K562 (cell line): ENCODE results near the gene IL12A. TPM values are rescaled to one million over a fixed set of nuclear protein-coding genes. Genes with fewer than 3 reads are reported as not detected.
A peak's percentile ranks its signal among the peaks of the same experiment; 100 is the strongest.

Experiments
- ATAC-seq: fragments of 200-7000 bp; cut with Tn5 transposase; 3 replicates; pipeline ENCODE4 v1.9.1; 2020; ENCODE audit warnings: moderate library complexity
- BruUV-seq: library from RNA; stranded (reverse); fragments of 400-500 nt; replicated peaks from 2 replicates; lab custom pipeline; 2021; lab: Mats Ljungman, UMichigan
- CTCF ChIA-PET: fragments of 300-600 bp; formaldehyde crosslinking; extraction: SDS; loops from one replicate; lab custom pipeline; 2021; ENCODE audit warnings: low intra/inter-chr PET ratio; lab: Yijun Ruan, JAX
- POLR2A ChIA-PET: fragments of 300-600, 350-650 bp; sonication (Branson Sonifier 250); formaldehyde crosslinking; extraction: SDS; loops from one replicate; lab custom pipeline; 2021; ENCODE audit warnings: antibody characterized with exemption, inconsistent platforms; lab: Yijun Ruan, JAX
- DNase-seq, 4 experiments: peaks; one replicate each; pipeline versions ENCODE4 v3.0.0 to v3.0.0-alpha.2; 2011 to 2018; ENCODE audit warnings: low spot score in 3 of 4, mixed read lengths in 3 of 4; ENCODE audit errors: extremely low read depth in 1 of 4
- FAIRE-seq: peaks from 2 replicates; lab custom pipeline; 2011; peaks lifted over from hg19 to GRCh38; lab: Jason Lieb, UNC
- H2AFZ ChIP-seq: 2 replicates; pipeline ENCODE4 v1.6.0; 2011; ENCODE audit warnings: low read depth, low read length, control low read depth, inconsistent platforms
- H3K27ac ChIP-seq: fragments of 200-600 bp; 3 replicates; pipeline ENCODE4 v1.8.0; 2011; ENCODE audit warnings: low read depth, mild to moderate bottlenecking, control low read depth, inconsistent platforms, low read length, moderate library complexity, mixed read lengths; ENCODE audit errors: extremely low read depth
- H3K27me3 ChIP-seq, 2 experiments: fragments of 300-600 bp in 1 of 2; 2 replicates in 1 of 2; 3 replicates in 1 of 2; pipeline versions ENCODE4 v1.6.0 to v1.8.0; 2011; ENCODE audit warnings: inconsistent platforms in 2 of 2, low read length in 2 of 2, mild to moderate bottlenecking in 1 of 2, mixed read lengths in 1 of 2, moderate library complexity in 1 of 2; ENCODE audit not compliant: control insufficient read depth in 2 of 2, insufficient read depth in 2 of 2
- H3K36me3 ChIP-seq: fragments of 300-600 bp; 3 replicates; pipeline ENCODE4 v1.8.0; 2011; ENCODE audit warnings: mild to moderate bottlenecking, low read length, inconsistent platforms; ENCODE audit not compliant: control insufficient read depth, insufficient read depth
- H3K4me1 ChIP-seq, 2 experiments: fragments of 200-600 bp in 1 of 2; replicated peaks in 1 of 2; 2 replicates in 1 of 2; 3 replicates in 1 of 2; pipeline versions ENCODE4 v1.5.1 to v1.8.0; 2011; ENCODE audit warnings: inconsistent platforms in 2 of 2, low read length in 2 of 2, mild to moderate bottlenecking in 1 of 2, mixed read lengths in 1 of 2, moderate library complexity in 1 of 2; ENCODE audit not compliant: control insufficient read depth in 2 of 2, insufficient read depth in 2 of 2
- H3K4me2 ChIP-seq: 2 replicates; pipeline ENCODE4 v1.6.1; 2011; ENCODE audit warnings: low read length, control low read depth, inconsistent platforms, mixed read lengths; ENCODE audit not compliant: insufficient read depth
- H3K4me3 ChIP-seq: fragments of 200-600 bp; sonication (generic), shearing (Covaris generic); 2 replicates; pipeline ENCODE4 v1.5.1; 2016; ENCODE audit warnings: control low read depth, inconsistent platforms
- H3K79me2 ChIP-seq: fragments of 200-600 bp; 3 replicates; pipeline ENCODE4 v1.8.0; 2011; ENCODE audit warnings: low read length, inconsistent platforms; ENCODE audit not compliant: control insufficient read depth, insufficient read depth
- H3K9ac ChIP-seq, 2 experiments: 2 replicates each; pipeline versions ENCODE4 v1.6.0 to v1.6.1; 2011; ENCODE audit warnings: low read depth in 2 of 2, low read length in 2 of 2, control low read depth in 1 of 2, inconsistent platforms in 1 of 2, mild to moderate bottlenecking in 1 of 2, mixed read lengths in 1 of 2; ENCODE audit not compliant: insufficient read depth in 1 of 2
- H3K9me1 ChIP-seq: one replicate; pipeline ENCODE4 v1.6.0; 2011; ENCODE audit warnings: inconsistent platforms, mild to moderate bottlenecking, low read length, moderate library complexity; ENCODE audit not compliant: control insufficient read depth, insufficient read depth
- H3K9me3 ChIP-seq: replicated peaks from 2 replicates; pipeline ENCODE4 v1.5.1; 2011; ENCODE audit warnings: low read depth, low read length, inconsistent platforms; ENCODE audit not compliant: control insufficient read depth, insufficient read depth
- H4K20me1 ChIP-seq: replicated peaks from 2 replicates; pipeline ENCODE4 v1.6.1; 2011; ENCODE audit warnings: low read length, inconsistent platforms, mixed read lengths; ENCODE audit not compliant: control insufficient read depth, insufficient read depth
- BDP1 ChIP-seq: IDR thresholded peaks from 3 replicates; pipeline ENCODE4 v1.6.1; 2011; ENCODE audit not compliant: insufficient read length, insufficient read depth
- BHLHE40 ChIP-seq: IDR thresholded peaks from 2 replicates; pipeline ENCODE4 v1.6.1; 2011; ENCODE audit warnings: low read length, improper control_type of control experiment
- CBFA2T3 ChIP-seq: fragments of 450-650 bp; IDR thresholded peaks from 2 replicates; pipeline ENCODE4 v1.6.1; 2017
- JUND ChIP-seq, 2 experiments: IDR thresholded peaks; 2 replicates in 1 of 2; 3 replicates in 1 of 2; pipeline ENCODE4 v1.6.1; 2011; ENCODE audit warnings: borderline replicate concordance in 2 of 2, low read depth in 2 of 2, low read length in 2 of 2, improper control_type of control experiment in 1 of 2, missing biosample characterization in 1 of 2, missing genetic modification characterization in 1 of 2, missing genetic modification reagents in 1 of 2
- NFE2 ChIP-seq: IDR thresholded peaks from 2 replicates; pipeline ENCODE4 v1.6.1; 2014; ENCODE audit warnings: antibody characterized with exemption, low read depth
- PPARD ChIP-seq: fragments of 250-450 bp; sonication (Bioruptor Pico); IDR thresholded peaks from 2 replicates; pipeline ENCODE4 v1.8.0; 2022; ENCODE audit warnings: inconsistent platforms, mild to moderate bottlenecking, moderate library complexity
- SRF ChIP-seq, 2 experiments: fragments of 250-450, 450-650 bp in 1 of 2; sonication (Bioruptor Pico) in 1 of 2; sonication (generic) in 1 of 2; formaldehyde crosslinking; IDR thresholded peaks; 2 replicates each; pipeline versions ENCODE4 v1.5.0 to v1.5.1; 2020 to 2022; ENCODE audit warnings: mild to moderate bottlenecking in 1 of 2, missing genetic modification reagents in 1 of 2
- XRCC3 ChIP-seq: fragments of 450-650 bp; IDR thresholded peaks from 2 replicates; pipeline ENCODE4 v1.6.1; 2017; ENCODE audit warnings: mild to moderate bottlenecking, moderate library complexity
- ZNF263 ChIP-seq: sonication (generic); formaldehyde crosslinking; IDR thresholded peaks from 2 replicates; pipeline ENCODE4 v1.8.0; 2022; ENCODE audit warnings: mild to moderate bottlenecking, missing genetic modification reagents, borderline replicate concordance
- ZNF436 ChIP-seq: fragments of 250-450, 450-650 bp; sonication (Bioruptor Pico); formaldehyde crosslinking; IDR thresholded peaks from 2 replicates; pipeline ENCODE4 v1.7.0; 2020; ENCODE audit warnings: mild to moderate bottlenecking
- ZNF77 ChIP-seq: fragments of 250-450 bp; sonication (Bioruptor Pico); IDR thresholded peaks from 2 replicates; pipeline ENCODE4 v1.5.0; 2020
- WGBS: fragments of 100-300 bp; shearing (Covaris generic); methylation state at CpG from one replicate; pipeline ENCODE4 v1.1.6; 2016; ENCODE audit warnings: low coverage, mixed read lengths; ENCODE audit not compliant: insufficient coverage; ENCODE audit errors: missing lambda C conversion rate; 5-methylcytosine and 5-hydroxymethylcytosine counted together
- in situ Hi-C: fragments of 300-500 bp; cut with MboI; formaldehyde crosslinking; loops from 4 replicates; pipeline ENCODE4 v1.15.0; 2018; ENCODE audit warnings: inconsistent platforms, mixed read lengths
- intact Hi-C: fragments of 100-400 bp; cut with micrococcal nuclease; formaldehyde crosslinking; loops from 2 replicates; pipeline ENCODE4 v1.14.2; 2022
- polyA plus RNA-seq, 8 experiments: library from polyadenylated mRNA; depleted of rRNA in 4 of 8; stranded (reverse) in 5 of 8; unstranded in 3 of 8; fragments of >200 nt; fragmentation: Nextera tagmentation in 2 of 8; fragmentation: Illumina TruSeq in 1 of 8; extraction: Ambion mirVana in 2 of 8; extraction: Trizol in 1 of 8; gene quantifications; 2 replicates each; pipeline versions ENCODE4 v1.2.1 to v1.2.3, GENCODE V29; 2011 to 2014; ENCODE audit warnings: inconsistent platforms in 1 of 8, missing spikeins in 1 of 8
- total RNA-seq, 7 experiments: library from RNA; depleted of rRNA in 6 of 7; stranded (reverse); fragments of >200 nt in 6 of 7; fragmentation: Illumina TruSeq in 2 of 7; extraction: Trizol in 2 of 7; gene quantifications; 2 replicates each; pipeline versions ENCODE4 v1.2.1 to v1.2.3, GENCODE V29; 2011 to 2021; ENCODE audit warnings: low replicate concordance in 1 of 7
- TF ChIP-seq, protein P1 (sequence below), 2 experiments: IDR thresholded peaks in 1 of 2; conservative IDR thresholded peaks in 1 of 2; 2 replicates each; pipeline ENCODE4 v1.6.1; 2016; ENCODE audit warnings: low read depth in 2 of 2, mild to moderate bottlenecking in 1 of 2, missing compliant biosample characterization in 1 of 2, missing genetic modification characterization in 1 of 2, moderate library complexity in 1 of 2

IL12A gene
- total and polyA plus RNA-seq, 9 of the 15 experiments (the other 6 are each of a cell fraction or from before 2014, with no cell fraction given): not detected

DNA sequence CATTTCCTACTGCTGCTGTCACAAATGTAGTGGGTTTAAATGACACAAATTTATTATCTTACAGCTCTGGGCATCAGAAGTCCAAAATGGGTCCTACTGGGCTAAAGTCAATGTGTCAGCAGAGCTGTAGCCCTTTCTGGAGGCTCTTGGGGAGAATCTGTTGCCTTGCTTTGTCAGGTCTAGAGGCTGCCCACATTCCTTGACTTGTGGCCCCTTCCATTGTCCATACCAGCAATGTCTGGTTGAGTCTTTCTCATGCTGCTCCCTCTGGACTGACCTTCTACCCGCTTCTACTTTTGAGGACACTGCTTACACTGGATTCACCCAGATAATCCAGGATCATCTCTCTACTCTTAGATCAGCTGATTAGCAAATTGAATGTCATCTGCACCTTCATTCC is 3.0 kb downstream of the IL12A start:
- no peaks in the 10 kb centered on the region for H3K36me3 ChIP-seq
- no peak overlapping the region for H3K27ac ChIP-seq
- H3K4me2 ChIP-seq: no peak overlapping the region
- H3K4me3 ChIP-seq: no peak overlapping the region
- H3K9me1 ChIP-seq: no peaks in the 10 kb centered on the region
- no peak for DNase-seq
- H3K79me2 ChIP-seq: no peaks in the 10 kb centered on the region
- in situ Hi-C loops: no loop called here
- no peaks in the 10 kb centered on the region for H3K9me3 ChIP-seq
- no peak for TF ChIP-seq ZNF263 (CRISPR knock-in tag)
- TF ChIP-seq BDP1: no peak
- TF ChIP-seq, all 486 proteins: peak for 0
- H2AFZ ChIP-seq: no peak overlapping the region
- intact Hi-C loops: no loop called here
- BruUV-seq: no TSS peak
- no peak for ATAC-seq
- peaks cover 0 to 9% of the 10 kb centered on the region in 2 experiments; a peak in 2 of 5 replicates for H3K4me1 ChIP-seq
- WGBS: 0% methylated on average over 1 of the region's 1 CpG
- POLR2A ChIA-PET: no interaction called here
- H3K9ac ChIP-seq: no peak overlapping the region
- no peaks in the 10 kb centered on the region for H4K20me1 ChIP-seq
- no peak for FAIRE-seq
- peaks cover 3 to 17% of the 10 kb centered on the region in 2 experiments; a peak in 4 of 5 replicates for H3K27me3 ChIP-seq
- CTCF ChIA-PET: no interaction called here

- H3K36me3 ChIP-seq: no peaks in the 10 kb centered on the region
- 33% methylated on average over 1 of the region's 1 CpG for WGBS
- DNase-seq (no peak), FAIRE-seq (no peak), ATAC-seq (no peak)
- H3K4me1 ChIP-seq: peaks cover 0 to 9% of the 10 kb centered on the region in 2 experiments; a peak in 2 of 5 replicates
- no peaks in the 10 kb centered on the region for H3K9me3 ChIP-seq
- H3K27ac ChIP-seq: no peak overlapping the region
- H4K20me1 ChIP-seq: no peaks in the 10 kb centered on the region
- H3K27me3 ChIP-seq: peaks cover 3 to 17% of the 10 kb centered on the region in 2 experiments; a peak in 4 of 5 replicates
- POLR2A ChIA-PET: no interaction called here
- H3K79me2 ChIP-seq: no peaks in the 10 kb centered on the region
- BruUV-seq: no TSS peak
- CTCF ChIA-PET: no interaction called here
- in situ Hi-C loops: no loop called here
- no peak overlapping the region for H3K4me2 ChIP-seq
- no peak overlapping the region for H3K9ac ChIP-seq
- H3K9me1 ChIP-seq: no peaks in the 10 kb centered on the region
- no peak overlapping the region for H2AFZ ChIP-seq
- H3K4me3 ChIP-seq: no peak overlapping the region
- intact Hi-C loops: no loop called here
- TF ChIP-seq ZNF77 (no peak), PPARD (no peak), ZNF436 (no peak), BHLHE40 (no peak), NFE2 (no peak), XRCC3 (no peak), SRF (CRISPR knock-in tag; IDR thresholded peaks at IDR 0.05) (no peak), JUND (IDR thresholded peaks at IDR 0.05; ENCODE audit: borderline replicate concordance, low read depth, low read length) (no peak), JUND (tag; IDR thresholded peaks at IDR 0.05; ENCODE audit: borderline replicate concordance, low read depth, low read length) (no peak), CBFA2T3 (no peak)
- TF ChIP-seq, protein P1, sequence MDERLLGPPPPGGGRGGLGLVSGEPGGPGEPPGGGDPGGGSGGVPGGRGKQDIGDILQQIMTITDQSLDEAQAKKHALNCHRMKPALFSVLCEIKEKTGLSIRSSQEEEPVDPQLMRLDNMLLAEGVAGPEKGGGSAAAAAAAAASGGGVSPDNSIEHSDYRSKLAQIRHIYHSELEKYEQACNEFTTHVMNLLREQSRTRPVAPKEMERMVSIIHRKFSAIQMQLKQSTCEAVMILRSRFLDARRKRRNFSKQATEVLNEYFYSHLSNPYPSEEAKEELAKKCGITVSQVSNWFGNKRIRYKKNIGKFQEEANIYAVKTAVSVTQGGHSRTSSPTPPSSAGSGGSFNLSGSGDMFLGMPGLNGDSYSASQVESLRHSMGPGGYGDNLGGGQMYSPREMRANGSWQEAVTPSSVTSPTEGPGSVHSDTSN (CRISPR knock-in tag; IDR thresholded peaks at IDR 0.05; ENCODE audit: low read depth): no peak
- TF ChIP-seq, protein P1 (tag; conservative IDR thresholded peaks at IDR 0.05; ENCODE audit: low read depth): 0 out of 2 replicates have a peak, but pooled peaks have one; percentile 30
These were observed 4.0 kb downstream of the IL12A start for GRCh38 chr3:159992589-159992988.
